ENCODE results near the gene GNPNAT1. TPM values are rescaled to one million over a fixed set of nuclear protein-coding genes. Genes with fewer than 3 reads are reported as not detected.

The GNPNAT1 gene
- total and polyA plus RNA-seq, 2 donors from 2014 or later = 13.8 to 22.2 TPM

DNA sequence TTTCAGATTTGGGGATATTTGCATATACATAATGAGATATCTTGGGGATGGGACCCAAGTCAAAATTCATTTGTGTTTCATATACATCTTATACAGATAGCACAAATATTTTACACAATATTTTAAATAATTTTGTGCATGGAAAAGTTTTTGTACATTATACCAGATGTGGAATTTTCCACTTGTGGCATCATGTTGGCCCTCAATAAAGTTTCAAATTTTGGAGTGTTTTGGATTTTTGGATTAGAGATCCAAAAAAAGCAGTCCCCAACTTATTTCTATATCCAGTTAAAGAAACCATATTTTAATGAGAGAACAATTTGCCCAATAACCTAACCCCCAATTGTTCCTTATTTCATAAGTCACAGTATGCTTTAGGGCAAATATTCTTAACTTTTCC lies 4.5 kb downstream of the GNPNAT1 start:
- Histone ChIP-seq H3K9me3 (ENCODE audit: control insufficient read depth in 2 of 3, insufficient read depth in 1 of 3, low read length in 3 of 3) (no peaks in the 10 kb centered on the region), H3K4me1 (ENCODE audit: control insufficient read depth in 2 of 3, insufficient read depth in 2 of 3, low read depth in 1 of 3, low read length in 3 of 3) (peaks cover 0 to 3% (median 0%) of the 10 kb centered on the region in 3 donors), H3K27me3 (ENCODE audit: control insufficient read depth, insufficient read depth, low read length) (no peaks in the 10 kb centered on the region), H3K9ac (ENCODE audit: low read length in 3 of 3) (no peak overlapping the region), H3K4me3 (ENCODE audit: low read length in 3 of 3) (no peak overlapping the region), H3K36me3 (ENCODE audit: control insufficient read depth in 2 of 3, insufficient read depth in 3 of 3, low read length in 3 of 3) (peaks cover 0 to 3% (median 0%) of the 10 kb centered on the region in 3 donors), H3K27ac (ENCODE audit: low read depth in 2 of 2, low read length in 2 of 2) (no peak overlapping the region)
- TF ChIP-seq CTCF (IDR thresholded peaks at IDR 0.05; ENCODE audit: borderline replicate concordance, extremely low read depth, insufficient read depth) = no peak
- intact Hi-C loops (cut with DNase I) = no loop called here
- FAIRE-seq (peak; percentile 51), DNase-seq (no peak)

DNA sequence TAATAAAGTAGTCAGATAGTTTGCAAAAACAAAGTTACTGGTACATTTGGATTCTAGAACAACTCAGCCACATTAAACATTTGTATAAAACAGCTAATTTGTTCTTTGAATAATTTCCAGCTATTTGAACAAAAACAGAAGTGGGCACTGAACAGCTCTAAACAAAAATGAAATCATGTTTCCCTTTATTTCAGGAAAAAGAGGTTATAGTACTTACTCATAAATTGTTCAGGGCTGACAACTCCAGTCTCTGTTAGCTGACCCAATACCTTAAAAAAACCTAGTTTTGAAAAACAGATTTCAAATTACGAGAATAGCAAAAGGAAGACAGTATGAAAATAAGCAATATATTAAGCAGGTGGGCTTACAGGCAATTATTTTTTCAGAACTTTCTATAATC lies 8.2 kb downstream of the GNPNAT1 start:
- FAIRE-seq (no peak), DNase-seq (no peak)
- no peak overlapping the region for H3K4me3 ChIP-seq (ENCODE audit: low read length in 3 of 3)
- intact Hi-C loops (cut with DNase I) = no loop called here
- no peaks in the 10 kb centered on the region for H3K27me3 ChIP-seq (ENCODE audit: control insufficient read depth, insufficient read depth, low read length)
- H3K4me1 ChIP-seq (ENCODE audit: control insufficient read depth in 2 of 3, insufficient read depth in 2 of 3, low read depth in 1 of 3, low read length in 3 of 3) = no peaks in the 10 kb centered on the region
- TF ChIP-seq CTCF (IDR thresholded peaks at IDR 0.05; ENCODE audit: borderline replicate concordance, extremely low read depth, insufficient read depth) = no peak
- H3K9ac ChIP-seq (ENCODE audit: low read length in 3 of 3) = no peak overlapping the region
- H3K9me3 ChIP-seq (ENCODE audit: control insufficient read depth in 2 of 3, insufficient read depth in 1 of 3, low read length in 3 of 3) = no peaks in the 10 kb centered on the region
- peaks cover 0 to 3% (median 0%) of the 10 kb centered on the region in 3 donors for H3K36me3 ChIP-seq (ENCODE audit: control insufficient read depth in 2 of 3, insufficient read depth in 3 of 3, low read length in 3 of 3)
- no peak overlapping the region for H3K27ac ChIP-seq (ENCODE audit: low read depth in 2 of 2, low read length in 2 of 2)

DNA sequence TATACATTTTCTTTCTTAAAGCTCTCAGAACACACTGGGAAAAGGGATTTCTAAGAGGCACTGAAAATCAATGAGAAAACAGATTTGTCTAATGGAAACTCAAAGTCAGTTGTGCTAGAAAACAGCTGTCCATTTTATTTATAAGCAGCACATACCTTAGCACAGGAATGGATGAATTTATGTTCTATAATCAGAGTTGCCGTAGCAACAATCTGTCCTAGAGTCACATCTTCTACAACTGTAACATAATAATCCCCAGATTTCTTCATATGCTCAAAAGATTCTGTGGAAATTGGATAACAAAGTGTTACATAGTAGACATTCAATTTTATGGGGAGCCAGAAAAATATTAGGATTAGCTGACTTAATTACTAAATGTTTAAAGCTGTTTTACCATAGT lies 9.8 kb downstream of the GNPNAT1 start:
- Histone ChIP-seq H3K27ac (ENCODE audit: low read depth in 2 of 2, low read length in 2 of 2) (no peak overlapping the region), H3K9ac (ENCODE audit: low read length in 3 of 3) (no peak overlapping the region), H3K27me3 (ENCODE audit: control insufficient read depth, insufficient read depth, low read length) (no peaks in the 10 kb centered on the region), H3K4me3 (ENCODE audit: low read length in 3 of 3) (no peak overlapping the region), H3K9me3 (ENCODE audit: control insufficient read depth in 2 of 3, insufficient read depth in 1 of 3, low read length in 3 of 3) (no peaks in the 10 kb centered on the region), H3K4me1 (ENCODE audit: control insufficient read depth in 2 of 3, insufficient read depth in 2 of 3, low read depth in 1 of 3, low read length in 3 of 3) (no peaks in the 10 kb centered on the region), H3K36me3 (ENCODE audit: control insufficient read depth in 2 of 3, insufficient read depth in 3 of 3, low read length in 3 of 3) (peaks cover 0 to 6% (median 0%) of the 10 kb centered on the region in 3 donors)
- intact Hi-C loops (cut with DNase I) = no loop called here
- DNase-seq (no peak), FAIRE-seq (no peak)
- no peak for TF ChIP-seq CTCF (IDR thresholded peaks at IDR 0.05; ENCODE audit: borderline replicate concordance, extremely low read depth, insufficient read depth)

DNA sequence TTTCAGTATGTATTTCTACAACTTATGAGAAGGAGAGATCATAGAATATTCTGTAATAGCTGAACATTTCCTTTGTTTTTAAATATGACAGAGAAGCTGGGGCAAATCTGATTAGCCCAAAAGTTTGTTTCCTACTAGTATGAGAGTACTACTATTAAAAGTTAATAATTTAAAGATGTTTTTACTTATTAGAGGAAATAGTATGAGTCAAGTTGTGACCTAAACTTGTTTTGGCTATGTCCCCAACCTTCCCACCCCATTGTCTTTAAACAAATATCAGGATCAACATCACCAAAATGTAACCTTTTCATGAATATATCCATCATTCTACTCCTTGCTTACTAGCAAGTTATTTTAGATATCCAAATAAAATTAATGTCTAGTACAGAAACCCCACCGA lies 10.5 kb downstream of the GNPNAT1 start:
- no peaks in the 10 kb centered on the region for H3K27me3 ChIP-seq (ENCODE audit: control insufficient read depth, insufficient read depth, low read length)
- no peak overlapping the region for H3K4me3 ChIP-seq (ENCODE audit: low read length in 3 of 3)
- no peak for FAIRE-seq
- no peaks in the 10 kb centered on the region for H3K9me3 ChIP-seq (ENCODE audit: control insufficient read depth in 2 of 3, insufficient read depth in 1 of 3, low read length in 3 of 3)
- H3K36me3 ChIP-seq (ENCODE audit: control insufficient read depth in 2 of 3, insufficient read depth in 3 of 3, low read length in 3 of 3) = peaks cover 0 to 6% (median 2%) of the 10 kb centered on the region in 3 donors
- H3K4me1 ChIP-seq (ENCODE audit: control insufficient read depth in 2 of 3, insufficient read depth in 2 of 3, low read depth in 1 of 3, low read length in 3 of 3) = no peaks in the 10 kb centered on the region
- TF ChIP-seq CTCF (IDR thresholded peaks at IDR 0.05; ENCODE audit: borderline replicate concordance, extremely low read depth, insufficient read depth) = no peak
- no peak overlapping the region for H3K9ac ChIP-seq (ENCODE audit: low read length in 3 of 3)
- no peak for DNase-seq
- intact Hi-C loops (cut with DNase I) = no loop called here
- H3K27ac ChIP-seq (ENCODE audit: low read depth in 2 of 2, low read length in 2 of 2) = no peak overlapping the region

Measured in kidney (tissue), 14 donors.